GM12864 (cell line): Measurements from ENCODE around the gene TIMP3.

Experiments used
- DNase-seq: peaks from one replicate; pipeline ENCODE4 v3.0.0-alpha.2; 2011; ENCODE audit warnings: low read depth
- H3K4me3 ChIP-seq: 2 replicates; pipeline ENCODE4 v1.5.1; 2011; ENCODE audit warnings: mild to moderate bottlenecking, low read depth, low read length, control low read depth
- CTCF ChIP-seq: IDR thresholded peaks from 2 replicates; pipeline ENCODE4 v1.5.1; 2011; ENCODE audit warnings: low read depth, mild to moderate bottlenecking, moderate library complexity, low read length, control low read depth, inconsistent platforms; ENCODE audit errors: missing control alignments

Gene TIMP3

GRCh38 chr22:32809786-32810554, 8.5 kb downstream of the TIMP3 start:
- TF ChIP-seq CTCF = no peak
- no peak for DNase-seq
- no peak overlapping the region for H3K4me3 ChIP-seq

GRCh38 chr22:32810555-32811133, 9.1 kb downstream of the TIMP3 start:
- no peak for TF ChIP-seq CTCF
- DNase-seq = no peak
- H3K4me3 ChIP-seq = no peak overlapping the region

GRCh38 chr22:32811788-32812545, 10.5 kb downstream of the TIMP3 start:
- TF ChIP-seq CTCF = no peak
- H3K4me3 ChIP-seq = no peak overlapping the region
- DNase-seq = no peak

GRCh38 chr22:32814285-32814860, 12.9 kb downstream of the TIMP3 start:
- no peak overlapping the region for H3K4me3 ChIP-seq
- TF ChIP-seq CTCF = no peak
- no peak for DNase-seq

- DNase-seq = no peak
- TF ChIP-seq CTCF = no peak
- H3K4me3 ChIP-seq = no peak overlapping the region
These were observed 13.6 kb downstream of the TIMP3 start for GRCh38 chr22:32815059-32815458.

GRCh38 chr22:32815943-32816342, 14.4 kb downstream of the TIMP3 start:
- TF ChIP-seq CTCF = no peak
- DNase-seq = no peak
- H3K4me3 ChIP-seq = no peak overlapping the region
